CD4-positive, alpha-beta T cell treated with Interleukin-17A for 4 hours (primary cell): ENCODE results near the gene LRRN3.

Experiments
- DNase-seq: peaks from one replicate; pipeline ENCODE4 v3.0.0-alpha.2; 2020; ENCODE audit warnings: mixed read lengths

Gene LRRN3

DNA sequence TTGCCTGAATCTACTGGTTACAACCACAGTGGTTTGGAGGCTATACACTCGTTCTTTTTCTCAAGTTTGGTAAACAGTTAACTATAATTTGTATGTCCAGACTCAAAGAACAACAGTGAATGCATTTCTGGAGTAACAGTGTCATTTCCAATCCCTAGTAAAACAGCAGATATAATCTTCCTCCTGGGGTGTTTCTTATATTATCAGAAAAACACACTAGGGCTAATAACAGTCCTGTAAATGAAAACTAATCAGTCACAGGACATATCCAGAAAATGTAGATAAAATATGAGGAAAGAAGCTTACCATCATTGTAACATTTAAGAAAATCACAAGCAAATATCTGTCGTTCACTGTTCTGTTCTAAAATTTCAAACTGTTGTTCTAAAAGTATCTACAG, 82.6 kb downstream of the LRRN3 start:
- DNase-seq: no peak

DNA sequence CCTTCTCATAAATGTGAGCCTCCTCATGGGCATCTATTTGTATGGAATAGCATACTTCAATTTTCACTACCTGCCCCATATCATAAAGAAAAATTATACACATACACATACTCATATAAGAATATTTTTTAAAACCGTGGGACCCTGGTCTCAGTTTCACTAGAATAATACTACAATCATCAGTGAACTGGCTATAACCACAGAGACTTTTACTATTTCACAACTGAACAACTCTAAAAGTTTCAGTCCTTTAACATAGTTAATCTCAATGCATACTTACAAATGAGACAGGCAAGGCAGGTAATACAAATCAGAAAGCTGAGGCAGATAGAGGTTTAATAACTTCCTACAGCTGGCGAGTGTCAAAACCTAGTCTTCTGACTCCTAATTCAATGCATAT, 83.1 kb downstream of the LRRN3 start:
- no peak for DNase-seq

DNA sequence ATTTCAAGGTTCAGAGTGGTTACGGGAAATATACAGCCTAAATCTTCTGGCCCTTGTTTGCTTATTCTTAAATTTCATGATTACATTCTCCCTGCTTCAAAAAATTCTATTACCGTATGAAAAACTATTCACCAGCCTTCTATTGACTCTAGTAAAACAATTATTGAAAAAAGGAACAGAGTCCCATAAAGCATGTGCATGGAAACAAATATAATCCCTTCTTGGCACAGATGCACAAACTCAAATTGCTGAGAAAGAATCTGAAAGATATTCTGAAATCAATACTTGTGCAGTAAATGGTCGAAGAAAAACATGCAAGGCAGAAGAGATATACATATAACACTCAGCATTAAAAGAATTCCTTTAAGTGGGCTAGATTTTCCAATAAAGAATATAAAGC, 83.6 kb downstream of the LRRN3 start:
- DNase-seq: no peak
